ENCODE data around the gene JUNB. TPM values are rescaled to one million over a fixed set of nuclear protein-coding genes. Genes with fewer than 3 reads are reported as not detected.

Gene JUNB
- total and polyA plus RNA-seq, 2 of the 13 experiments (the other 11 are each of a cell fraction or from before 2014, with no cell fraction given), result 7.7 to 8.2 TPM

GRCh38 chr19:12790628-12791344 is 500 bp upstream of the JUNB start (continued):
- TF ChIP-seq NFIB (CRISPR knock-in tag; IDR thresholded peaks at IDR 0.05; ENCODE audit: borderline replicate concordance), result no peak
- no peak for TF ChIP-seq XBP1 (CRISPR knock-in tag; IDR thresholded peaks at IDR 0.05)
- peak; percentile 48; the same call in 1 of the 2 replicates for TF ChIP-seq CREB3 (CRISPR knock-in tag; IDR thresholded peaks at IDR 0.05)
- no peak for TF ChIP-seq ZNF292 (CRISPR knock-in tag; IDR thresholded peaks at IDR 0.05; ENCODE audit: borderline replicate concordance, low read depth)
- TF ChIP-seq ZBTB34 (CRISPR knock-in tag; IDR thresholded peaks at IDR 0.05), result 0 out of 2 replicates have a peak, but pooled peaks have one; percentile 40
- no peak for TF ChIP-seq KLF12 (CRISPR knock-in tag; IDR thresholded peaks at IDR 0.05; ENCODE audit: borderline replicate concordance)
- TF ChIP-seq MLXIP (CRISPR knock-in tag; IDR thresholded peaks at IDR 0.05; ENCODE audit: borderline replicate concordance), result no peak
- no peak for TF ChIP-seq CHD4 (IDR thresholded peaks at IDR 0.05; ENCODE audit: borderline replicate concordance, low read length)
- TF ChIP-seq ZFP82 (CRISPR knock-in tag; IDR thresholded peaks at IDR 0.05; ENCODE audit: borderline replicate concordance), result peak; percentile 16; the same call in 1 of the 2 replicates
- TF ChIP-seq ZNF367 (CRISPR knock-in tag; IDR thresholded peaks at IDR 0.05; ENCODE audit: borderline replicate concordance), result no peak
- no peak for TF ChIP-seq GMEB1 (CRISPR knock-in tag; IDR thresholded peaks at IDR 0.05; ENCODE audit: borderline replicate concordance)
- no peak for TF ChIP-seq ZNF513 (CRISPR knock-in tag; conservative IDR thresholded peaks at IDR 0.05)
- TF ChIP-seq ZIK1 (CRISPR knock-in tag; IDR thresholded peaks at IDR 0.05; ENCODE audit: borderline replicate concordance, low read depth), result no peak
- TF ChIP-seq MYNN (CRISPR knock-in tag; IDR thresholded peaks at IDR 0.05; ENCODE audit: low read depth), result no peak
- no peak for TF ChIP-seq DNMT1 (CRISPR knock-in tag; IDR thresholded peaks at IDR 0.05)
- no peak for TF ChIP-seq ZNF12 (CRISPR knock-in tag; IDR thresholded peaks at IDR 0.05)
- 0 out of 2 replicates have a peak, but pooled peaks have one; percentile 22 for TF ChIP-seq SIN3A (IDR thresholded peaks at IDR 0.05; ENCODE audit: borderline replicate concordance, low read depth, low read length)

Data from HepG2 (cell line).